BJ (cell line): ENCODE data around the gene MCC. TPM values are rescaled to one million over a fixed set of nuclear protein-coding genes. Genes with fewer than 3 reads are reported as not detected.

Source experiments
- CTCF ChIA-PET: fragments of 350-600 bp; formaldehyde crosslinking; extraction: SDS; loops from one replicate; lab custom pipeline; 2021; ENCODE audit warnings: antibody characterized with exemption, inconsistent platforms; lab: Yijun Ruan, JAX
- POLR2A ChIA-PET: fragments of 300-600 bp; sonication (Branson Sonifier 250); formaldehyde crosslinking; extraction: SDS; loops from one replicate; lab custom pipeline; 2021; ENCODE audit warnings: antibody characterized with exemption; lab: Charles Lee
- DNase-seq: peaks from one replicate; pipeline ENCODE4 v3.0.0-alpha.2; 2011; ENCODE audit warnings: low read depth
- H3K27me3 ChIP-seq: 2 replicates; pipeline ENCODE4 v1.6.0; 2011; ENCODE audit warnings: low read length; ENCODE audit not compliant: control insufficient read depth, insufficient read depth
- H3K36me3 ChIP-seq: 2 replicates; pipeline ENCODE4 v1.5.1; 2011; ENCODE audit warnings: low read length; ENCODE audit not compliant: control insufficient read depth, insufficient read depth
- H3K4me3 ChIP-seq: 2 replicates; pipeline ENCODE4 v1.5.1; 2011; ENCODE audit warnings: low read depth, mild to moderate bottlenecking, control low read depth, low read length
- polyA plus RNA-seq: library from polyadenylated mRNA; depleted of rRNA; stranded (reverse); fragments of >200 nt; gene quantifications from 2 replicates; pipeline ENCODE4 v1.2.3, GENCODE V29; 2011
- TF ChIP-seq, protein P1 (sequence below): IDR thresholded peaks from 2 replicates; pipeline ENCODE4 v1.5.1; 2011; ENCODE audit warnings: low read depth, mild to moderate bottlenecking, control low read depth, inconsistent platforms, low read length, moderate library complexity; ENCODE audit not compliant: insufficient read depth

MCC gene
- polyA plus RNA-seq, 1 experiment = 2.3 TPM

DNA sequence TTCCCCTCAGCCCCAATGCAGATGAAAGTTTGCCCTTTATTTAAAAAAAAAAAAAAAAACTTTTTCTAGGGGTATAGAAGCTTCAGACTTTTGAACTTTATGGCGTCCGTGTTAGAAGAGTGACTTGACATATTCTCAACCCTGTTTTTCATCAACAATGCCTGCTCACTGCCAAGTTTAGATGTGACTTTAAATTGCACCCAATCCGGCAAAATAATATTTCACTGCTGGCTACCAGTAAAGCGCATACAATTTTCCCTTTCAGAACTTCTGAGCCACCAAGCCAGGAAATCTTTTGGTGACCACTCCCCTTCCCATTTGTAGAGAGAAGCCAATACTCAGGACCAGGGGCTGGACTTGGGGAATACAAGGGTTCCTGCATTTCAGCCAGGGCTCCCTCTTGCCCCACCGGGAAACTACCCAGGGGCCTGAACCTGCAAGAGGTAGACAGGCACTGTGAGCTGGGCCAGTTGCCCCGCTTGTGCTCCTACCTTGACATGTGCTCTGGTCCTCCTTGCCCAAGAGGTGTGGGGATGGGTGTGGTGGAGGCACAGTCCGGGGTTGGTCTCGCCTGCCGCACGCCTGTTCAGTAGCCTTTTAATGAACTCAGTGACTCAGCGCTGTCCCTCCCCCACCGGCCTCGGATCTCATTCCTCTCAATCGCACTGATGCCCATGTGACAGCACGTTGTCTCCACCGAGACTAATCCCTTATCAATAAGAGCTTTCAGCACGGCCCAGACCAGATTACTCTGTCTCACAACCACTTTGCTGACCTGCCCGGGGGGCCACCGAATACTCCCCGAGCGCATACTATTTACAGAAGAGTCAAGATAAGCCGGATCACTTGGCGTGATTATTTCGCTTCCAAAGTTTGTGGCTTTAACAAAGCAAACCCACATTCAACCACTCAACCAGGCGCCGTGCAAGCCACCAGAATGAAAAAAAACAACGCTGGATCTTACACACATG, 285.2 kb downstream of the MCC start:
- TF ChIP-seq, protein P1, sequence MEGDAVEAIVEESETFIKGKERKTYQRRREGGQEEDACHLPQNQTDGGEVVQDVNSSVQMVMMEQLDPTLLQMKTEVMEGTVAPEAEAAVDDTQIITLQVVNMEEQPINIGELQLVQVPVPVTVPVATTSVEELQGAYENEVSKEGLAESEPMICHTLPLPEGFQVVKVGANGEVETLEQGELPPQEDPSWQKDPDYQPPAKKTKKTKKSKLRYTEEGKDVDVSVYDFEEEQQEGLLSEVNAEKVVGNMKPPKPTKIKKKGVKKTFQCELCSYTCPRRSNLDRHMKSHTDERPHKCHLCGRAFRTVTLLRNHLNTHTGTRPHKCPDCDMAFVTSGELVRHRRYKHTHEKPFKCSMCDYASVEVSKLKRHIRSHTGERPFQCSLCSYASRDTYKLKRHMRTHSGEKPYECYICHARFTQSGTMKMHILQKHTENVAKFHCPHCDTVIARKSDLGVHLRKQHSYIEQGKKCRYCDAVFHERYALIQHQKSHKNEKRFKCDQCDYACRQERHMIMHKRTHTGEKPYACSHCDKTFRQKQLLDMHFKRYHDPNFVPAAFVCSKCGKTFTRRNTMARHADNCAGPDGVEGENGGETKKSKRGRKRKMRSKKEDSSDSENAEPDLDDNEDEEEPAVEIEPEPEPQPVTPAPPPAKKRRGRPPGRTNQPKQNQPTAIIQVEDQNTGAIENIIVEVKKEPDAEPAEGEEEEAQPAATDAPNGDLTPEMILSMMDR = no peak
- no peak for DNase-seq
- H3K27me3 ChIP-seq = no peaks in the 10 kb centered on the region
- ChIA-PET POLR2A (no interaction called here), CTCF (interaction anchor here (0.9 kb wide), 1 partner anchor 13 kb away, joined by 3 read pairs; no protein-coding TSS in a partner anchor)
- no peak overlapping the region for H3K4me3 ChIP-seq
- H3K36me3 ChIP-seq = no peaks in the 10 kb centered on the region

GRCh38 chr5:113202287-113202686, 286.0 kb downstream of the MCC start:
- Histone ChIP-seq H3K4me3 (no peak overlapping the region), H3K27me3 (no peaks in the 10 kb centered on the region), H3K36me3 (no peaks in the 10 kb centered on the region)
- CTCF ChIA-PET = interaction anchor here (0.9 kb wide), 1 partner anchor 12 kb away, joined by 3 read pairs; no protein-coding TSS in a partner anchor
- DNase-seq = no peak
- TF ChIP-seq, protein P1 = no peak
- POLR2A ChIA-PET = no interaction called here

DNA sequence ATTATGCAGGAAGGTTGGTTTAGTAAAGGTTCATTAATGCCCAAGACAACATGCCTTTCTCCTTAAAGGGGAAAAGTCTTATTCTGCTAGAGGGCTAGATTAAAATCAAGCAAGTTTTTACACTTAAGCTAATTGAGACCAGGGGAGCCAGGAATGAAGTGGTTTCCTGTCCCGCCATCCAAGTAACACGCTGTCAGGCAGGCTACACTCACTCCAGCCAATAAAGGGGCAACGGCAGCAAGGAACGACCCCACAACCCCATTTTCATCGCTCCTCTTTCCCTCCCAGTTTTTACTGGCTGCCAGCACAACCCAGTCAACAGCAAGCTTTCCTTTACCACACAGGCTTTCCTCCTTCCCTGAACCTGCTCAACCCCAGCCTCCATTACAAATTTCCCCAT, 286.5 kb downstream of the MCC start:
- DNase-seq = no peak
- POLR2A ChIA-PET = no interaction called here
- CTCF ChIA-PET = interaction anchor here (0.7 to 0.9 kb wide), 2 partner anchors 12 to 207 kb away, joined by 3 read pairs; no protein-coding TSS in a partner anchor
- TF ChIP-seq, protein P1 = no peak
- H3K36me3 ChIP-seq = no peaks in the 10 kb centered on the region
- H3K4me3 ChIP-seq = no peak overlapping the region
- no peaks in the 10 kb centered on the region for H3K27me3 ChIP-seq

DNA sequence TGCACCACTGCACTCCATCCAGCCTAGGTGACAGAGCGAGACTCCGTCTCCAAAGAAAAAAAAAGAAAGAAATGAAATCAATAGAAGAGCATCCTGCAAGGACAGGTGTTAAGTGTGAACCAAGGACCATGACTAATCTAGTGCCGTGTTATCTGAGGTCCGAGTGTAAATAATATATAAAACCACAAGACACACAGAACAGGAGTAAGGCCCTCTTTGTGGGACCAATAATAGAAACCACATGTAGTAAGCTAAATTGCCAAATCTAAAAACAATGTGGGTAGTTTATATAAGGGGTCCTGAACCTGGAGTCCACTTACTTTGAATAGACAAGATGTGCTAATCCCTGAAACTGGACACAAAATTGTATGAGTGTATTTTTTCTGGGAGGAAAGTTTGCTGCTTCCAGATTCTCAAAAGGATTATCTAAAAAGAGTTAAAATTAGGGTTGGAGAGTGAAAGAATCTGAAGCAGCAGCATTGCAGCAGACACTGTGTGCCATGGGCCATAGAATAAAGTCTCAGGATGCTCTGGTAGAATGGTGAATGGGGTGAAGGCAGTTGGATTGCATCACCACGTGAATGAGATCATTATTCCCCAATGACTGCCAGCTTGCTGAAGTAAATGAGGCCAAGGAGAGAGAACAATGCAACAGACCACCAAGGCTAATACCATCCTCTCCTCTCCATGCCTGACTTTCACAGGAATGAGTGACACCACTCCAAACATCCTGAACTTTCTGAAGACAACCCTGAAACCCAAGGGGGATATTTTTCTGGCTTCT, 288.9 kb downstream of the MCC start:
- Histone ChIP-seq H3K36me3 (no peaks in the 10 kb centered on the region), H3K4me3 (no peak overlapping the region), H3K27me3 (no peaks in the 10 kb centered on the region)
- ChIA-PET CTCF (no interaction called here), POLR2A (no interaction called here)
- TF ChIP-seq, protein P1 = no peak
- no peak for DNase-seq
